Caki2 (cell line): ENCODE results near the gene ETV5. TPM values are rescaled to one million over a fixed set of nuclear protein-coding genes. Genes with fewer than 3 reads are reported as not detected.

Experiments used
- DNase-seq: peaks from one replicate; pipeline ENCODE4 v3.0.0-alpha.2; 2015; ENCODE audit warnings: low read depth
- in situ Hi-C: cut with HindIII; loops from 2 replicates; pipeline ENCODE4 v1.10.0; 2016; ENCODE audit warnings: low sequenced_read_pairs, low pct_unique_long_range_greater_than_20kb, mixed read lengths
- total RNA-seq: library from RNA; depleted of rRNA; stranded (reverse); fragments of >200 nt; shearing (Covaris generic); gene quantifications from 2 replicates; pipeline ENCODE4 v1.2.3, GENCODE V29; 2014; ENCODE audit warnings: low replicate concordance; rRNA removed

The ETV5 gene
- total RNA-seq, result 38.3 and 49.8 TPM in 2 replicates

DNA sequence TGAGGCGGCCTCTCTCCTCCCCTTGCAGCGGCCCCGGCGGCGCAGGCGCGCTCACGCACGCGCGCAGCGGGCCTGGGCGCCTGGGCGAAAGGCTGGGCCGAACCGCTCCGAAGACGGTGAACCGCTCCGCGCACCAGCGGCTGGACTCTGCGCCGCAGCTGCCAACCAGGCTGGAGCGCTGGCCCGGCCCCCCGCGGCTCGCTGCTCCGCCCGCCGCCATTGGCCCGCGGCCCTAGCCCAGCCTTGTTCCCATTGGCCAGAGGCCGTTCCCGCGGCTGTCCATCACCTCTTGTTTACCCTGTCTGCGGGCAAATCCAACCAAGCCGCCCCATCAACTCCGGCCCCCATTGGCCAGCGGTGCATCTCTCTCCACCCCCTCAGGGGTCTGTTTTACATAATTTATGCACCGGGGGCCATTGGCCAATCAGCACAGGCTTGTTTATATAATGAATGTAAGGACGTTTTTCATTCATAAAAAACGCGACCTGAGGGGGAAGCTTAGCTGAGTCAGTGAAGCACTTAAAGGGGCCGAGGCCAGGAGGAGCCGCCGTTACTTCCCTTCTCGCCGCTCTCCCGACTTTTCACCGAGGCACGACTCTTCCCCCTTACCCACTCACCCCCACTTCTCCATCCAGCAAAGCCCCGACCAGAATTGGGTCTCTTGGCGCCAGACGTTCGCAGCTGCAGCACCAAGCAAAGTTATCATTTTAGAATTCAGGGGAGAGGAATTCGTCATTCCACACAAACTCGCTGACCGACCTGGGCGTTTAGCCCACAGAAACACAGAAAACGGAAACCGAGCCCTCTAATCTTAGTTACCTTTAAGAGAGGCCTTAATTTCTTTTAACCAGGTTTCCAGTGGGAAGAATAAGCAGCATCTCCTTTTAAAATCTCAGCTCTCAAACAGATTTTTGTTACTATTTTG, at the start of gene ETV5:
TSS of gene ETV5 (minus strand) at position 149 of the 925 bp plus-strand sequence. CDS start 3,221 bp downstream, outside the sequence.
- in situ Hi-C loops, result no loop called here
- peak; percentile 100 for DNase-seq

DNA sequence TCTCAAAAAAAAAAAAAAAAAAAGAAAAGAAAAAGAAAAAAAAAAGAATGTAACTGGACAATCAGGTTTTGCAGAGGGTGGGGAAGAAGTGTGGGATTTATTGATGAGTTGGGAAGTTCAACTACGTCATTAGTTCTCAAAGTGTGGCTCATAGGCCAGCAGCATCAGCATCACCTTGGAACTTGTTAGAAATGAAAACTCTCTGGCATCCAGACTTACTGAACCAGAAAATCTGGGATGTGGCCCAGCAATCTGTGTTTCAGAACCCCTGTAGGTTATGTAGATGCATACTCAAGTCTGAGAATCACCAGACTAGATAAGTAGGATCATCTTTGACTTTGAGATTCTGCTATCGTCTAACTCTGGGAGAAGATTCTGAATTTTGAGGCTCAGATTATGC, 45.8 kb upstream of the ETV5 start:
- in situ Hi-C loops, result no loop called here
- DNase-seq, result no peak

DNA sequence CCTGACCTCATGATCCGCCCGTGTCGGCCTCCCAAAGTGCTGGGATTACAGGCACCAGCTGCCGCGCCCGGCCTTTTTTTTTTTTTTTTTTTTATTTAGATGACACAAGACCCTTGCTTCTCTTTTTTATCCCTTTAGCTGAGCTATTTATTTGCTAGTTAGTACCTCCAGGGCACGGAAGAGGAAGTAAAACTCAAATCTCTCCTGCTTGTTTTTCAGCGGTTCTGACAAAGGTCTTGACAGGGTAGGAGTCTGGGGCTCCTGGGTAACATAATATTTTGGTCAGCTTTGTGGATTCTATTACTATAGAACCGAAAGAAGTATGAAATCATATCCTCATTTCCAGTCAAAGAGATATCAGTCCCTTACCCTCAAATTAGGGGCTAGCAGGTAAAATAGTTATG, 44.0 kb upstream of the ETV5 start:
- in situ Hi-C loops, result no loop called here
- no peak for DNase-seq

DNA sequence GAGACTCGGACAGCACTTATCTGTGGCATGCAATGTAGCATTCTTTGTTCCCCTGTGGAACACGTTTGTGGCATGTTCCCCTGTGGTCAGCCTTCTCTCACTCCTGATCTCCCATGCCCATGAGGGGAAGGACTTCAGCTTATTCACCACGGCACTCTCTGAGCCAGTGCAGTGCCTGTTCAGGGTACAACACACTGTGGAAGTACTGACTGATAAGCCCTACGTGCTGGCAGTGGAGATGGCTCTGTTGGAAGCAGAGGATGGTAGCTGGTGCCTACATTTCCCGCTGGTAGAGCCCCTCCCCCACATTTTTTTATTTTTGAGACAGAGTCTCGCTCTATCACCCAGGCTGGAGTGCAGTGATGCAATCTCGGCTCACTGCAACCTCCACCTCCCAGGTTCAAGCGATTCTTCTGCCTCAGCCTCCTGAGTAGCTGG, 43.5 kb upstream of the ETV5 start:
- in situ Hi-C loops, result no loop called here
- DNase-seq, result no peak

DNA sequence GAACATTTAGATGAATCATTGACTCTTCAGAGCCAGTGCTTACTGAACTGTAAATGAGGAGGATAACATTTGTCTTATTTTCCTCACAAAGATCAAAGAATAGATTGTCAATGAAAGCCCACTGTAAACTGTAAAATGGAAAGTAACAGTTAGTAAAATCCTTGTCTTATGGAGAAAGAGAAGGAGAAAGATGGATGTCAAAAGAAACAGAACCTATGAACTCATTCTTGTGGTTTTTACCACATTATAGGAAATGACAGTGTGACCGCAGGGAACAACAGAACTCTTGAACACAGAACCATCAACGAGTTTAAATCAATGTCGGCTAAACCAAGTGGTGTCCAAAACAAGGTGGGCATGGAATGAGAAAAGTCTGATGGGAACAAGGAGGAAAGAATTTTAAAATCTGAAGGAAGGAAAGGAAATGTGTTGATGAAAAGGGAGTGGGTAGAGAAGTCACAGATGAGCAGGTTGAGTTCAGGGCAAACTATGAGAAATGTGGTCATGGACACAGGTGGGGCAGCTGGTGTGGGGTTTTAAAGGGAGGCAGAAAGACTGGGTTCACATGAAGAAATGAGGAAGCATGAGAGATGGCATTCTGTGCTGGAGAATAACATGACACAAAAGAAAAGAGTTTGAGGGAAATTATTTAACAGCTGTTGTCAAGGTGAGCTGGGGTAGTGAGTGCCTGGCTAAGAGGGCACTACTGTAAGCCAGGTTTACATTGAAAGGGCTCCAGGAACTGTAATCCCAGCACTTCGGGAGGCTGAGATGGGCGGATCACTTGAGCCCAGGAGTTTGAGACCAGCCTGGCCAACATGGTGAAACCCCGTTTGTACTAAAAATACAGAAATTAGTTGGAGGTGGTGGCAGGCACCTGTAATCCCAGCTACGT, 42.4 kb upstream of the ETV5 start:
- DNase-seq, result no peak
- in situ Hi-C loops, result no loop called here

DNA sequence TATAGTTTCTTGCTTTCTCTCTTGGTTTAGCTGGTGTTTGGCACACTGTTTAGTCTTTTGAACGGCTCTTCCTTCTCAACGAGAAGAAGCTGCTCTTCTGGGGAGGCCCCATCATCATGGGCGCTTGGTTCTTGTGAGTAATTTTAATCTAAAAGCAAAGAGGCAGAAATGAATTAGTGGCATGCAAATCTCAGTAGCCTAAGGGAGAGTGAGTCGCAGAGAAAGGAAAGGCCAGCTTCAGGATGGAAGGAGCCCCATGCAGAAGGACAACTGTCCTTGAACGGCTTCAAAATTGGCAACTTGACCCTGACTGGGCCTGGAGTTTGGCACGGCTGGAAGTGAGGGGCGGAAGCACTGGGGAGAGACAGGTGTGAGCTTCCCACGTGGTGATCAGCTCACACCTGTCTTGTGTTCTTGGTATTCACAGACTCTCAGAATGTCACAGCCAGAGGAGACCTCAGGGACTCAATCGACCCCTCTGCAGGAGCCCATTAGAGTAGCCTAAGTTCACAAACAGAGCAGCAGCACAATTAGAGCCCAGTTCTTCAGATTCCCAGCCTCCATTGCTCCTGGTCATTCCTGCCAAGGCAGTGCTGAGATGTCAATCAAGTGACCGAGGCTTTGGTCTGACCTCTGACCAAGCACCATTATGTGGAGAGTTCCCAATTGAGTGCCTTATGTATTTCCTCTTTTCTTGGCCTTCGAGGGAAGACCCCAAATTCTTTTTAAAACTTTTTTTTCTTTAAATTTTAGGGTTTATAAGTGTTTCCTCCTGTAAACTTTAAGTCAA, 41.3 kb upstream of the ETV5 start:
- in situ Hi-C loops, result no loop called here
- DNase-seq, result no peak

DNA sequence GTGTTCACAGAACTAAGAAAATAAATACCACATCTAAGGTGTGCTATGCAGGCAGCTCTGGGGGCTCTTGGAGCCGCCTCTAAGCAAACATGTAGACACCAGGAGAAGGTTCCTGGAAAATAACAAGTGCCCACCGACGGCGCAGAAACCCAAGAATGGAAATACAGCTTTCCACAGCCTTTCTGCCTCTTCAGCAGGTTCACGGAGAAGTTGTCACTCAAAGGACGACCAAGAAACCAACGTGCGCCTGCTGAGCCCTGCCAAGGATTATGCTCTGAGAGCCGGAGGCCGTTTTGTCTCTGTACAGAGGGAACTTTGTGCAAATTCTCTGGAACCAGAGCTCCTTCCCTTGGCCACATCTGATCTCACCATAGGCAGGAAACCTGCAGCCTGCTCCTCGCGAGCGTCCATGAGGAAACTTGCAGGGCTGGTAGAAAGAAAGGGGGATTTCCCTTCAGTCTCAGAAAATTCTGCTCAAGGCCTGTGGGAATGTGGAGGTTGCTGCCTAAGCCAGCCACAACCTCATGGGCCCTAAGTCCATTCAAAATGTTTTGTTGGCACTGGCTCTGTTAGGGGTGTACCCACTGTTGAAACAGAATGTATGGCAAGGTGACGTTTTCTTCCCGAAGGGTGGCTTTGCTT, 40.6 kb upstream of the ETV5 start:
- DNase-seq, result no peak
- in situ Hi-C loops, result no loop called here

DNA sequence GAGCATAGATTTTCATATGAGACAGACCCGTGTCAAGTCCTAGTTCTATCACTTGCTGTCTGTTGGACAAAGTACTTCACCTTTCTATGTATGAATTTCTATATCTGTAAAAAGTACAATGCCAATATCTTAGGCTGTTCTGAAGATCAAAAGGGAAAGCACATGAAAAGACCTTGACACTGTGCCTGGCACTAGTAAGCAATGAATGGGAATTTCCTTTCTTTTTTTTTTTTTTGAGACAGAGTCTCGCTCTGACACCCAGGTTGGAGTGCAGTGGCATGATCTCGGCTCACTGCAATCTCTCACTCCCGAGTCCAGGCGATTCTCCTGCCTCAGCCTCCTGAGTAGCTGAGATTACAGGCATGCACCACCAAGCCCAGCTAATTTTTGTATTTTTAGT, 35.4 kb upstream of the ETV5 start:
- no peak for DNase-seq
- in situ Hi-C loops, result no loop called here

DNA sequence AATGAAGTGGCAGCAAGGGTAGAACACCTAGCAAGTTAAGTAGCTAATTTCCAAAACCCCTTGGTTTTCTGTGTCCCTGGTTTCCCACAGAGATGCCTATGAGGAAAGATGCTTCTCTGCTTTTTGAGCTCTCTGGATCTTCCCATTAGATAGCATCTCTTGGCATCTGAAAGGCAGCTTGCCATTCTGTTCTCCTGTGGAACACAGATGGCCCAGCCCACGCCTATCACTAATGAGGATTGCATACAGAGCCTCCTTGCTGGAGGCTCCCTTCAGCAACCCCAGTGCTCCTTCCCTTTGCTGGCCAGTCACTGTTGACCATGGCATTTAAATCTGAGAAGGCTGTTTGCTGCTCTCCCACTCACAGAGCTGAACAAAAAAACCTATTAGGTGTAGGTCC, 34.4 kb upstream of the ETV5 start:
- no peak for DNase-seq
- in situ Hi-C loops, result no loop called here

DNA sequence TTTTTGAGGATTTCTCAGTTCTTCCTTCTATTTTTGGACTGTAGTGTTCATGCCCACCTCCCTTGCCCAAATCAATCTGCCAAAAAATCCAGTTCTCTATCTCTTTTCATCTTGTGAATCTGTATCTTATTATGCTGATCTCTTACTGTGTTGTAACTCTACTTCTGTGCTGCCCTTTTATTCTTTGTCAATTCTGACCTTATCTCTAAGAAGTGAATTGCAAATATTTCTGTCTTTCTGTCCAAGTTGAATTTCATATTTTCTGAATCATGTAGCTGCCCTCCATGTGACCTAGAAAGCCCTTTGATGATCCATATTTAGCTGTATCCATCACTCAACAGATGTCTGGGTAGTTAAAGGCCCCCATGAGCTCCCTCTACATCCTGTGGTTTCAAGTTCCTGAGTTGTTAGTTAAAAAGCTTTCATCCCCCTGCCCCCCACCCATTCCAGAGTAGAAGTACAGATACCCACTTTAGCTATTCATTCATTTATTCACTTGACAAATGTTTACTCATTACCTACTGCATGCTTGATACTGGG, 33.6 kb upstream of the ETV5 start:
- no peak for DNase-seq
- in situ Hi-C loops, result no loop called here

DNA sequence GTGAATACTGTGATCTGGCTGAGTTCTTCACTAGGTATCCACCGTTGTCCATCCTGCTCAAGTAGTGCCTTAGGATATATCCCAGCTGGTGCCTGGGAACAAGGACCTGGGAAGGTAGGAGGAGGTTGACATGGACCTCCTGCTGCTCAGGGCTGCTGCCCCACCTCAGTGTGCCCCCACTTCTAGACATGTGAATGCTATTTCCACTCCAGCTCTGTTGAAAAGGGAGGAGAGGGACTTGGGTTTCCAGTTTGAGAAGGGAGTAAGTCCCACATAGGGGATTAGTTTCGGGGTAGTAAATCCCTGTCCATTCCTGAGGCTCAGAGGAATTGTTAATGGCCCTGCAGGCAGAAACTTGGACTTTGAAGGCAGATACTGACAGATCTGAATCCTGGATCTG, 32.9 kb upstream of the ETV5 start:
- in situ Hi-C loops, result no loop called here
- DNase-seq, result no peak

DNA sequence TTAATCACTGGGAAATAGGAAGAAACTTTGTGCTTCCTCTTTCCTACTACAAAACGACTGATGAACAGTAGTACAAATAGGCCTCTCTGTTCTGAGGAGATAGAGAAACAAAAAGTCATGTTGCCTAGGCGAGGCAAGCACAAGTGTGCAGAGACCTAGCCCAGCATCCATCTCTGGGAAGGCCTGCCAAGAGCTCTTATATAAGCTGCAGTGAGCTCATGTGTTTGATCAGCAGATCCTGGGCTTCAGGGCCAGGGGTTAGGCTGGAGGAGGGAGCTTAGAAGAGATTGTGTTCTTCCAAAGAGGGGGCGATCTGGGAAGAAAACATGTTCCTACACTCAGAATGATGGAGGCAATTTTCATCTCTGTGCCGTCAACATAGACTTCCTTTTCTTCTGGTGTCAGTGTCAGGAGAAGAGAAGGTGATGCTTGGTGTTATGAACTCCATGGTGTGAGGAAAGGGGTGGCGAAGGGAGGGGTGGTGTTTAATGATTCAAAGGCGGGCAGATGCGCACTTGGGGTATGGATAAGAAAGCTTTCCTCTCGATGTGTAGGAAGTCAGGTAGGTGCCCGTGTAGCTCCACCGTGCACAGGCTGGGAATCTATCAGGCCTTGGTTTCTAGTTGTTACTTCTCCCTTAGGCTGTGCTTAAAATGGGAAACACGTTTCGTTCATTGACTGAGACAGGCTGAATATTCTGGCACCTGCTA, 29.5 kb upstream of the ETV5 start:
- in situ Hi-C loops, result no loop called here
- DNase-seq, result no peak

DNA sequence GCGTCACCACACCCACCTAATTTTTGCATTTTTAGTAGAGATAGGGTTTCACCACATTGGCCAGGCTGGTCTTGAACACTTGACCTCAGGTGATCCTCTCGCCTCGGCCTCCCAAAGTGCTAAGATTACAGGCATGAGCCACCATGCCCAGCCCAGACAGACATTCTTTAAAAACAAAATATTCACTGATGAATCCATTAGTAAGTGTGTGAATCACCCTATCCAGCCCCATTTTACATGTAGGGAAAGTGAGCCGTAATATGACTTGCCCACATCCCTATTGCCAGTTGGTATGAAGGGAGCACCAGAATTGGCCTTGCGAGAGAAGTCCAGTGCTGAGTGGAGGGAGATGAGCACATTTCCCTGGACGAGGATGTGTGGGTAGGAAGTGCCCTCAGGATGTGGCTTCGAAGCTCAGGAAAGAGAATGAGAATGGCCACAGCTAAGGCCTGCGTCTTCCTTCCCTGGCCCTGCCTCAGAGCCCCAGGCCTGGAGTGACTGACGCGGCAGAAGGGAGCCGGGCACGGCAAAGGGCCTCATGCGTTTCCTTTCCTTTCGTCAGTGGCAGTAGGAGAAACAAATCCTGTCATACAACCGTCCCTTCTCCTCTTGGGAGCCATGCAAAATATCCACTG, 28.3 kb upstream of the ETV5 start:
- no peak for DNase-seq
- in situ Hi-C loops, result no loop called here

DNA sequence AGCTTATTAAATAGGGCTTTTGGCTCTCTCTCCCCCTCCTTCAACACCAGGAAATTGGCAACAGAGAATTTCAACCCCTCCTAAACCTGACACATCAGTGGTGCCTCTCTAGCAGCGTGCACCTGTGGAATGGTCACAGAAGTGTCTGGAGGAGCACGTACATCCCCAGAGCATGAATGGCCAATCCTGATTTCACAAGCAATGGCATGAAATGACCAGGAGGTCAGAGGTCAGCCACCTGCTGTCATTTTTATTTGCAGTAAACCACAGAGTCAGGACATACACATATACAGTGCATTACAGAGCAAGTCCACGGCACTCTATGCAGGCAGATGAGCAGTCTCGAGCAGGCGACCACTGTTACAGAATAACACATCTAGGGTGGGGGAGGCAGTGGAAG, 25.1 kb upstream of the ETV5 start:
- DNase-seq, result no peak
- in situ Hi-C loops, result no loop called here

DNA sequence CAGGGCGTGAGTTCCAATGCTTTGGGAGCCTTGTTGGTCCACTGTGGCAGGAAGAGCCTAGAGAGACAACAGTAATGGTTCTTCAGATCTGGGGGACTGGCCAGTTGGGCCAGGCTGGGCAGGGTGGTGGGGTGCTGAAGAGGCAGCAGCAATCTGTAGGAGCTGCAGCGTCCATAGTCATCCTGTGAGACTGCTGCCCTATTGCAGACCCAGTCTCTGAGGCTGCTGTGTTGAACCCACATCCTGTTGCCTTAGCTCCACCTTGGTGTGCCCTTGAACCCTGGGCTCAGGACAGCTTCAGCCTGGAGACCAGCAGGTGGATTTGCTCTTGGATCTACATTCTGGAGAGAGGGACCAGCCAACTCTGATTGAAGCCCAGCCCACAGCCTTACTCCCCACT, 23.6 kb upstream of the ETV5 start:
- in situ Hi-C loops, result no loop called here
- DNase-seq, result no peak

DNA sequence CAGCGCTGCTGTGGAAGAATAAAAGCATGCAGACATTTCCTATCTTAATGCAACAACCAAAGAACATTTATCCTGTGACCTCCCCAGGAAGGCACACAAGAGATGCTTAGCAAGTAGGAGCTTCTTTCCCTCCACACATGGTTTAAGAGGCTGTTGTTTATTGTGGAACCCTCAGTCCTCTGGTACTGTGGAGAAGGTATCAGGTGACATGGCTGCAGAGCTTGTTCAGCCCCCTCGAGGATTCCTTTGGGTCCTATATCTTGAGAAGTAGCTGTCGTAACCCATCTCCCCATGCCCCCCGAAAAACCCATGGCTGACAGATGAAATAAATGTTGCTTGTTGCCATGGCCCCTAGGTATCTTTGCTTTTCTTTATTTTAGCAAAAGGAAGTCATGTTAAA, 20.3 kb upstream of the ETV5 start:
- DNase-seq, result no peak

DNA sequence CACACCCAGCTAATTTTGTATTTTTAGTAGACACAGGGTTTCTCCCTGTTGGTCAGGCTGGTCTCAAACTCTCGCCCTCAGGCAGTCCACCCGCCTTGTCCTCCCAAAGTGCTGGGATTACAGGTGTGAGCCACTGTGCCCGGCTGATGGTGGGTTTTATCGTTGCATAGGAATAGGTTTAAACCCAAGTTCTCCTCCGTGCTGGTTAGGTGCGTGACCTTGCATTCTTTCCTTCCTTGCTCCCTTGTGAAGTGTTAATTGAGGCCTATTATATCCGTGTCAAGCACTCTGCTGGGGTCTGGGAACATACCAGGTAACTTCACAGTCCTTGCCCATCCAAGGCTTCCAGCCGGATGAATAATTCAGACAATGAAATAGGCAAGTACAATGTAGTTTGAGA, 19.3 kb upstream of the ETV5 start:
- in situ Hi-C loops, result no loop called here
- no peak for DNase-seq

More for the DNA sequence above, 20.3 kb upstream of the ETV5 start:
- in situ Hi-C loops, result no loop called here
